Stimulated activated CD8-positive, alpha-beta memory T cell treated with anti-CD3 and anti-CD28 coated beads, Interleukin-2, amount 100 ng/mL, for 1 hour (primary cell): Measurements from ENCODE around the gene NPR1.
"Not testable (repeated sequence)": the region's sequence is repeated elsewhere in the genome, so short reads cannot be mapped to it uniquely, and the experiment has no call there.

Experiments
- DNase-seq, 2 donors: peaks; one replicate each; pipeline ENCODE4 v3.0.0-alpha.2; 2020; ENCODE audit warnings: low read depth in 2 of 2

Gene NPR1

GRCh38 chr1:153679337-153680119, 1.0 kb downstream of the NPR1 start:
- DNase-seq, result no peak

GRCh38 chr1:153680120-153680403, 1.6 kb downstream of the NPR1 start:
- no peak for DNase-seq

- DNase-seq, result no peak
These were observed 4.2 kb downstream of the NPR1 start for GRCh38 chr1:153682730-153683129.

- no peak for DNase-seq
These were observed 5.4 kb downstream of the NPR1 start for GRCh38 chr1:153683854-153684253.

- DNase-seq, result no peak
These were observed 6.4 kb downstream of the NPR1 start for GRCh38 chr1:153684892-153685291.

GRCh38 chr1:153685544-153686340, 7.3 kb downstream of the NPR1 start:
- DNase-seq, result no peak

- DNase-seq, result no peak
These were observed 9.0 kb downstream of the NPR1 start for GRCh38 chr1:153687346-153688125.

- no peak for DNase-seq
These were observed 9.8 kb downstream of the NPR1 start for GRCh38 chr1:153688276-153688675.

- no peak for DNase-seq
These were observed 10.3 kb downstream of the NPR1 start for GRCh38 chr1:153688736-153689328.

- no peak for DNase-seq
These were observed 15.0 kb downstream of the NPR1 start for GRCh38 chr1:153693466-153693865.

GRCh38 chr1:153696741-153697140, 18.3 kb downstream of the NPR1 start:
- no peak for DNase-seq

- no peak for DNase-seq
These were observed 18.9 kb downstream of the NPR1 start for GRCh38 chr1:153697191-153698019.

GRCh38 chr1:153698020-153698922, 19.8 kb downstream of the NPR1 start:
- no peak for DNase-seq

- no peak for DNase-seq
These were observed 20.6 kb downstream of the NPR1 start for GRCh38 chr1:153698923-153699714.

GRCh38 chr1:153699768-153700167, 21.3 kb downstream of the NPR1 start:
- DNase-seq, result no peak

GRCh38 chr1:153705484-153705883, 27.0 kb downstream of the NPR1 start:
- no peak for DNase-seq

- no peak for DNase-seq
These were observed 32.5 kb downstream of the NPR1 start for GRCh38 chr1:153711026-153711425.

- DNase-seq, result not testable (repeated sequence)
These were observed 37.7 kb downstream of the NPR1 start for GRCh38 chr1:153716211-153716610.

GRCh38 chr1:153717330-153717729, 38.8 kb downstream of the NPR1 start:
- DNase-seq, result no peak
